H1 (cell line): ENCODE data around the gene SLC6A17. TPM values are rescaled to one million over a fixed set of nuclear protein-coding genes. Genes with fewer than 3 reads are reported as not detected.

Experiments used
- CTCF ChIA-PET: fragments of 300-600 bp; sonication (Branson Sonifier 250); formaldehyde crosslinking; loops from one replicate; lab custom pipeline; 2021; ENCODE audit not compliant: partially characterized antibody; lab: Charles Lee
- POLR2A ChIA-PET: fragments of 300-600 bp; sonication (Branson Sonifier 250); formaldehyde crosslinking; loops from one replicate; lab custom pipeline; 2021; ENCODE audit warnings: inconsistent platforms; ENCODE audit not compliant: partially characterized antibody; lab: Charles Lee
- DNase-seq, 2 experiments: peaks; one replicate each; pipeline versions ENCODE4 v3.0.0 to v3.0.0-alpha.2; 2010 to 2022; ENCODE audit warnings: low spot score in 2 of 2, low read depth in 1 of 2, mixed read lengths in 1 of 2
- FAIRE-seq: peaks from 2 replicates; lab custom pipeline; 2011; peaks lifted over from hg19 to GRCh38; lab: Jason Lieb, UNC
- H2AFZ ChIP-seq: 2 replicates; pipeline ENCODE4 v1.8.1; 2012; ENCODE audit warnings: low read length, inconsistent platforms
- H2AK5ac ChIP-seq: 2 replicates; pipeline ENCODE4 v1.6.1; 2013; ENCODE audit warnings: low read depth, low read length
- H2BK120ac ChIP-seq: replicated peaks from 2 replicates; pipeline ENCODE3; 2013; ENCODE audit warnings: low read depth, low read length, inconsistent platforms
- H2BK12ac ChIP-seq: 2 replicates; pipeline ENCODE4 v1.6.1; 2013; ENCODE audit warnings: low read depth, low read length
- H2BK15ac ChIP-seq: 2 replicates; pipeline ENCODE4 v1.6.1; 2013; ENCODE audit warnings: low read length
- H2BK20ac ChIP-seq: 2 replicates; pipeline ENCODE4 v1.6.1; 2013; ENCODE audit warnings: low read length
- H2BK5ac ChIP-seq: 2 replicates; pipeline ENCODE4 v1.6.1; 2013; ENCODE audit warnings: low read depth, low read length
- H3K14ac ChIP-seq: 2 replicates; pipeline ENCODE4 v1.6.1; 2013; ENCODE audit warnings: inconsistent platforms; ENCODE audit not compliant: insufficient read length
- H3K18ac ChIP-seq: 2 replicates; pipeline ENCODE4 v1.6.1; 2013; ENCODE audit warnings: low read length; ENCODE audit errors: extremely low read depth
- H3K23ac ChIP-seq: 2 replicates; pipeline ENCODE4 v1.6.1; 2013; ENCODE audit warnings: inconsistent platforms; ENCODE audit not compliant: insufficient read length
- H3K23me2 ChIP-seq: 2 replicates; pipeline ENCODE4 v1.6.1; 2013; ENCODE audit warnings: low read depth, low read length
- H3K27ac ChIP-seq: 2 replicates; pipeline ENCODE4 v1.6.1; 2011; ENCODE audit warnings: low read depth, low read length, inconsistent platforms
- H3K27me3 ChIP-seq, 4 experiments: replicated peaks in 1 of 4; 1 replicate in 1 of 4; 2 replicates in 3 of 4; pipeline versions ENCODE4 v1.6.1 to v1.8.1; 2011 to 2013; ENCODE audit warnings: low read length in 3 of 4, mild to moderate bottlenecking in 3 of 4, inconsistent platforms in 2 of 4, mixed read lengths in 2 of 4, moderate library complexity in 1 of 4; ENCODE audit not compliant: control insufficient read depth in 3 of 4, insufficient read depth in 3 of 4; ENCODE audit errors: extremely low read depth in 1 of 4
- H3K36me3 ChIP-seq, 4 experiments: 2 replicates each; pipeline versions ENCODE4 v1.6.1 to v1.8.1; 2011 to 2013; ENCODE audit warnings: mild to moderate bottlenecking in 4 of 4, low read length in 3 of 4, moderate library complexity in 2 of 4, control low read depth in 1 of 4, inconsistent platforms in 1 of 4; ENCODE audit not compliant: insufficient read depth in 4 of 4, control insufficient read depth in 2 of 4
- H3K4ac ChIP-seq: replicated peaks from 2 replicates; pipeline ENCODE3; 2013; ENCODE audit warnings: low read length, low read depth, mixed read lengths, inconsistent platforms; ENCODE audit not compliant: insufficient read length
- H3K4me1 ChIP-seq, 4 experiments: replicated peaks in 1 of 4; 1 replicate in 1 of 4; 2 replicates in 3 of 4; pipeline versions ENCODE4 v1.6.1 to v1.8.1; 2011 to 2013; ENCODE audit warnings: low read length in 3 of 4, inconsistent platforms in 2 of 4, mixed read lengths in 1 of 4; ENCODE audit not compliant: insufficient read depth in 4 of 4, control insufficient read depth in 3 of 4
- H3K4me2 ChIP-seq, 2 experiments: 2 replicates each; pipeline versions ENCODE4 v1.6.1 to v1.8.1; 2011 to 2013; ENCODE audit warnings: low read depth in 2 of 2, low read length in 2 of 2, control low read depth in 1 of 2, inconsistent platforms in 1 of 2, mild to moderate bottlenecking in 1 of 2; ENCODE audit not compliant: insufficient read depth in 1 of 2
- H3K4me3 ChIP-seq, 4 experiments: fragments of 200-600, 300-600 bp in 1 of 4; sonication (generic), shearing (Covaris generic), sonication (Bioruptor Twin) in 1 of 4; 2 replicates each; pipeline versions ENCODE4 v1.5.1 to v1.8.1; 2011 to 2016; ENCODE audit warnings: low read length in 4 of 4, low read depth in 3 of 4, control low read depth in 2 of 4, inconsistent platforms in 2 of 4, mild to moderate bottlenecking in 2 of 4, mixed read lengths in 1 of 4, moderate library complexity in 1 of 4; ENCODE audit not compliant: insufficient read depth in 2 of 4; ENCODE audit errors: extremely low read depth in 1 of 4
- H3K56ac ChIP-seq: replicated peaks from 2 replicates; pipeline ENCODE3; 2013; ENCODE audit warnings: low read depth, mild to moderate bottlenecking, mixed read lengths, low read length, inconsistent platforms; ENCODE audit not compliant: insufficient read length
- H3K79me1 ChIP-seq: 2 replicates; pipeline ENCODE4 v1.6.1; 2013; ENCODE audit warnings: low read depth, low read length, control low read depth
- H3K79me2 ChIP-seq, 2 experiments: 2 replicates each; pipeline versions ENCODE4 v1.6.1 to v1.8.1; 2012 to 2013; ENCODE audit warnings: low read length in 2 of 2, mild to moderate bottlenecking in 2 of 2, inconsistent platforms in 1 of 2; ENCODE audit not compliant: insufficient read depth in 2 of 2, control insufficient read depth in 1 of 2
- H3K9ac ChIP-seq, 4 experiments: replicated peaks in 1 of 4; 1 replicate in 1 of 4; 2 replicates in 3 of 4; pipeline versions ENCODE4 v1.6.1 to v1.8.1; 2011 to 2013; ENCODE audit warnings: low read depth in 3 of 4, low read length in 3 of 4, control low read depth in 2 of 4, mild to moderate bottlenecking in 2 of 4, moderate library complexity in 2 of 4, inconsistent platforms in 1 of 4; ENCODE audit errors: extremely low read depth in 1 of 4
- H3K9me3 ChIP-seq, 2 experiments: 2 replicates each; pipeline versions ENCODE4 v1.6.1 to v1.8.1; 2012 to 2013; ENCODE audit warnings: mild to moderate bottlenecking in 2 of 2, moderate library complexity in 2 of 2, control low read depth in 1 of 2, inconsistent platforms in 1 of 2, low read depth in 1 of 2, low read length in 1 of 2, mixed read lengths in 1 of 2; ENCODE audit not compliant: insufficient read depth in 2 of 2
- H4K20me1 ChIP-seq, 2 experiments: replicated peaks in 1 of 2; 2 replicates each; pipeline versions ENCODE3 to v1.8.1; 2011 to 2013; ENCODE audit warnings: inconsistent platforms in 2 of 2, low read length in 2 of 2, mild to moderate bottlenecking in 1 of 2; ENCODE audit not compliant: insufficient read depth in 2 of 2, control insufficient read depth in 1 of 2
- H4K5ac ChIP-seq: 2 replicates; pipeline ENCODE4 v1.6.1; 2013; ENCODE audit warnings: low read length, low read depth, mixed read lengths, inconsistent platforms; ENCODE audit not compliant: insufficient read length
- H4K8ac ChIP-seq: 2 replicates; pipeline ENCODE4 v1.8.0; 2013; ENCODE audit warnings: mild to moderate bottlenecking, moderate library complexity, low read length, inconsistent platforms; ENCODE audit not compliant: insufficient read depth; ENCODE audit errors: extremely low read depth
- H4K91ac ChIP-seq: replicated peaks from 2 replicates; pipeline ENCODE3; 2013; ENCODE audit warnings: low read length, mixed read lengths, inconsistent platforms; ENCODE audit not compliant: insufficient read length
- BACH1 ChIP-seq: IDR thresholded peaks from 2 replicates; pipeline ENCODE4 v1.6.1; 2012; ENCODE audit warnings: low read length, improper control_type of control experiment
- BRCA1 ChIP-seq: IDR thresholded peaks from 2 replicates; pipeline ENCODE4 v1.6.1; 2012; ENCODE audit warnings: low read depth, low read length, improper control_type of control experiment
- CHD2 ChIP-seq: IDR thresholded peaks from 2 replicates; pipeline ENCODE4 v1.6.1; 2012; ENCODE audit warnings: low read length, improper control_type of control experiment
- GABPA ChIP-seq: IDR thresholded peaks from 2 replicates; pipeline ENCODE4 v1.6.1; 2011; ENCODE audit warnings: mild to moderate bottlenecking, low read length, moderate library complexity, borderline replicate concordance; ENCODE audit not compliant: insufficient read depth
- GTF2F1 ChIP-seq: IDR thresholded peaks from 2 replicates; pipeline ENCODE4 v1.6.1; 2012; ENCODE audit warnings: low read depth, low read length, improper control_type of control experiment, borderline replicate concordance
- JUN ChIP-seq: IDR thresholded peaks from 2 replicates; pipeline ENCODE4 v1.6.1; 2011; ENCODE audit warnings: low read depth, mild to moderate bottlenecking, improper control_type of control experiment, low read length
- JUND ChIP-seq: IDR thresholded peaks from 2 replicates; pipeline ENCODE4 v1.6.1; 2011; ENCODE audit warnings: mild to moderate bottlenecking, improper control_type of control experiment, low read length
- TBP ChIP-seq: IDR thresholded peaks from 2 replicates; pipeline ENCODE4 v1.6.1; 2011; ENCODE audit warnings: low read depth, low read length, improper control_type of control experiment
- TCF12 ChIP-seq: IDR thresholded peaks from 2 replicates; pipeline ENCODE4 v1.6.1; 2011; ENCODE audit warnings: low read depth, mild to moderate bottlenecking, low read length
- ZNF274 ChIP-seq: IDR thresholded peaks from 2 replicates; pipeline ENCODE4 v1.7.0; 2012; ENCODE audit warnings: low read length, borderline replicate concordance; ENCODE audit errors: extremely low read depth
- WGBS, 2 experiments: shearing (Covaris generic) in 1 of 2; methylation state at CpG; one replicate each; pipeline versions ENCODE4 v1.1.6 to v1.1.7; 2013 to 2015; ENCODE audit warnings: low lambda C conversion rate in 2 of 2, mixed read lengths in 2 of 2, inconsistent platforms in 1 of 2, low coverage in 1 of 2, missing lambda C conversion rate in 1 of 2; ENCODE audit not compliant: insufficient replicate concordance in 2 of 2, insufficient coverage in 1 of 2, insufficient read length in 1 of 2; ENCODE audit errors: extremely low coverage in 1 of 2, missing lambda C conversion rate in 1 of 2; 5-methylcytosine and 5-hydroxymethylcytosine counted together
- polyA plus RNA-seq, 7 experiments: library from polyadenylated mRNA; depleted of rRNA in 3 of 7; stranded (reverse) in 5 of 7; unstranded in 2 of 7; fragments of >200 nt in 5 of 7; fragments of 200-250 nt in 2 of 7; gene quantifications; 1 replicate in 5 of 7; 2 replicates in 1 of 7; 4 replicates in 1 of 7; pipeline versions ENCODE4 v1.2.1 to v1.2.3, GENCODE V29; 2011 to 2013; ENCODE audit warnings: missing spikeins in 2 of 7, mixed read lengths in 2 of 7
- total RNA-seq: library from RNA; stranded (reverse); fragmentation: NEBNext Ultra II Directional; extraction: Animal tissue kit (Norgen Biotek cat#: 25700); gene quantifications from 2 replicates; pipeline ENCODE4 v1.2.1, GENCODE V29; 2021
- TF ChIP-seq, protein P1 (sequence below): IDR thresholded peaks from 2 replicates; pipeline ENCODE4 v1.6.1; 2012; ENCODE audit warnings: inconsistent platforms
- TF ChIP-seq, protein P2 (sequence below), 3 experiments: IDR thresholded peaks; 1 replicate in 2 of 3; 2 replicates in 1 of 3; pipeline versions ENCODE4 v1.5.1 to v1.6.1; 2011; ENCODE audit warnings: low read length in 3 of 3, mild to moderate bottlenecking in 3 of 3, inconsistent platforms in 2 of 3, low read depth in 1 of 3, moderate library complexity in 1 of 3; ENCODE audit not compliant: insufficient read depth in 1 of 3; ENCODE audit errors: control extremely low read depth in 1 of 3

Gene SLC6A17
- total and polyA plus RNA-seq, 2 of the 8 experiments (the other 6 are each of a cell fraction or from before 2014, with no cell fraction given), result 0.15 to 0.28 TPM

DNA sequence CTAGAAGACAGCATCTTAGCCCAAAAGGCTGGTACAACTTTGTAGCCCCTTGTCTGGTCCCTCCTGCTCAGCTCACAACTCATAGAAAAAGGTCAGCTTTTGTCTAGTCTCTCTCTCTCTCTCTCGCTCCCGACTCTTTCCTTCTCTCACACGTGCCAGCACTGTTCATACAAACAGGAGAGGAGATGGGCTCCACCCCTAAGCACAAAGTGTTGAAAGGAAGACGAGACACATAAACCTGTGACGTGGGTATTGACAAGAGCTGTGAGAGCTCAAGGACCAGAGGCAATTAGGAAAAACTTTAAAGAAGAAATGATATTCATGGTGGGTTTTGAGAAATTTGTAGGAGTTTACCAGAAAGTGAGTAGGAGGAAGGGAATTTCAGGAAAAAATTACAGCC lies 36.3 kb downstream of the SLC6A17 start:
- H4K5ac ChIP-seq, result no peak overlapping the region
- ChIA-PET CTCF (interaction anchor here (0.7 to 4.5 kb wide), 7 partner anchors 10 to 279 kb away, joined by 3 to 33 read pairs (median 8); no protein-coding TSS in a partner anchor), POLR2A (no interaction called here)
- H2AK5ac ChIP-seq, result no peak overlapping the region
- no peak overlapping the region for H3K56ac ChIP-seq
- no peaks in the 10 kb centered on the region for H4K20me1 ChIP-seq
- H2BK12ac ChIP-seq, result no peak overlapping the region
- H3K4ac ChIP-seq, result no peak overlapping the region
- peaks cover 0 to 2% (median 0%) of the 10 kb centered on the region in 4 experiments; a peak in 1 of 7 replicates for H3K4me1 ChIP-seq
- H3K9me3 ChIP-seq, result no peaks in the 10 kb centered on the region
- H2AFZ ChIP-seq, result no peak overlapping the region
- H3K79me1 ChIP-seq, result no peaks in the 10 kb centered on the region
- no peak overlapping the region for H3K9ac ChIP-seq
- no peaks in the 10 kb centered on the region for H3K79me2 ChIP-seq
- H3K27ac ChIP-seq, result no peak overlapping the region
- DNase-seq (no peak), FAIRE-seq (no peak)
- H3K14ac ChIP-seq, result no peak overlapping the region
- no peak overlapping the region for H3K4me2 ChIP-seq
- H4K91ac ChIP-seq, result no peak overlapping the region
- no peak overlapping the region for H4K8ac ChIP-seq
- no peak overlapping the region for H3K4me3 ChIP-seq
- H3K36me3 ChIP-seq, result no peaks in the 10 kb centered on the region
- no peaks in the 10 kb centered on the region for H3K23me2 ChIP-seq
- no peak overlapping the region for H3K23ac ChIP-seq
- H3K18ac ChIP-seq, result no peak overlapping the region
- no peak overlapping the region for H2BK20ac ChIP-seq
- H2BK5ac ChIP-seq, result no peak overlapping the region
- 82% methylated on average over 5 of the region's 5 CpGs; no CpG with 5 or more reads in 1 of the 2 experiments for WGBS, 2 experiments
- H2BK15ac ChIP-seq, result no peak overlapping the region
- no peak overlapping the region for H2BK120ac ChIP-seq
- no peaks in the 10 kb centered on the region for H3K27me3 ChIP-seq
- TF ChIP-seq GABPA (no peak), GTF2F1 (no peak), JUND (no peak), JUN (no peak), CHD2 (no peak), BRCA1 (no peak), TCF12 (no peak), TBP (no peak), BACH1 (no peak), ZNF274 (no peak)
- TF ChIP-seq, protein P1, sequence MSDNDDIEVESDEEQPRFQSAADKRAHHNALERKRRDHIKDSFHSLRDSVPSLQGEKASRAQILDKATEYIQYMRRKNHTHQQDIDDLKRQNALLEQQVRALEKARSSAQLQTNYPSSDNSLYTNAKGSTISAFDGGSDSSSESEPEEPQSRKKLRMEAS, result no peak
- TF ChIP-seq, protein P2, sequence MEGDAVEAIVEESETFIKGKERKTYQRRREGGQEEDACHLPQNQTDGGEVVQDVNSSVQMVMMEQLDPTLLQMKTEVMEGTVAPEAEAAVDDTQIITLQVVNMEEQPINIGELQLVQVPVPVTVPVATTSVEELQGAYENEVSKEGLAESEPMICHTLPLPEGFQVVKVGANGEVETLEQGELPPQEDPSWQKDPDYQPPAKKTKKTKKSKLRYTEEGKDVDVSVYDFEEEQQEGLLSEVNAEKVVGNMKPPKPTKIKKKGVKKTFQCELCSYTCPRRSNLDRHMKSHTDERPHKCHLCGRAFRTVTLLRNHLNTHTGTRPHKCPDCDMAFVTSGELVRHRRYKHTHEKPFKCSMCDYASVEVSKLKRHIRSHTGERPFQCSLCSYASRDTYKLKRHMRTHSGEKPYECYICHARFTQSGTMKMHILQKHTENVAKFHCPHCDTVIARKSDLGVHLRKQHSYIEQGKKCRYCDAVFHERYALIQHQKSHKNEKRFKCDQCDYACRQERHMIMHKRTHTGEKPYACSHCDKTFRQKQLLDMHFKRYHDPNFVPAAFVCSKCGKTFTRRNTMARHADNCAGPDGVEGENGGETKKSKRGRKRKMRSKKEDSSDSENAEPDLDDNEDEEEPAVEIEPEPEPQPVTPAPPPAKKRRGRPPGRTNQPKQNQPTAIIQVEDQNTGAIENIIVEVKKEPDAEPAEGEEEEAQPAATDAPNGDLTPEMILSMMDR (IDR thresholded peaks at IDR 0.05; ENCODE audit: control extremely low read depth in 1 of 3, insufficient read depth in 1 of 3, low read depth in 1 of 3, low read length in 3 of 3), result no peak
